ENCODE data around the gene ZNF57. TPM values are rescaled to one million over a fixed set of nuclear protein-coding genes. Genes with fewer than 3 reads are reported as not detected.

Gene ZNF57
- total RNA-seq, 1 experiment from 2014 or later, result 3.3 TPM

GRCh38 chr19:2865334-2866100 lies 35.2 kb upstream of the ZNF57 start:
- no TSS peak for BruUV-seq (replicated peaks)
- no peak for ATAC-seq
- H3K4me1 ChIP-seq (ENCODE audit: insufficient read depth, low read length), result no peaks in the 10 kb centered on the region
- no peaks in the 10 kb centered on the region for H4K20me1 ChIP-seq (ENCODE audit: low read length)
- ChIA-PET POLR2A (ENCODE audit: unreplicated experiment) (no interaction called here), CTCF (no interaction called here)
- no peaks in the 10 kb centered on the region for H3K79me2 ChIP-seq (ENCODE audit: low read length)
- no peak for DNase-seq
- no peaks in the 10 kb centered on the region for H3K36me3 ChIP-seq (ENCODE audit: low read depth, low read length)
- no peaks in the 10 kb centered on the region for H3K27me3 ChIP-seq (ENCODE audit: low read length)
- no peaks in the 10 kb centered on the region for H3F3A ChIP-seq (ENCODE audit: low read length, unreplicated experiment)
- no peak overlapping the region for H3K4me3 ChIP-seq (ENCODE audit: low read length)
- H3K9me3 ChIP-seq (ENCODE audit: low read length), result no peaks in the 10 kb centered on the region
- intact Hi-C loops (cut with micrococcal nuclease), result no loop called here
- no peaks in the 10 kb centered on the region for H3K9me2 ChIP-seq (replicated peaks; ENCODE audit: low read length)
- no peak for TF ChIP-seq CTCF (conservative IDR thresholded peaks at IDR 0.05; ENCODE audit: low read depth, low read length)
- TF ChIP-seq EZH2phosphoT487 (IDR thresholded peaks at IDR 0.05; ENCODE audit: borderline replicate concordance, low read length), result no peak
- TF ChIP-seq EZH2 (IDR thresholded peaks at IDR 0.05; ENCODE audit: low read length, unreplicated experiment), result no peak
- no peak overlapping the region for H3K4me2 ChIP-seq (ENCODE audit: low read length)
- no peak overlapping the region for H3K9ac ChIP-seq (ENCODE audit: low read length)
- no peak overlapping the region for H3K27ac ChIP-seq (ENCODE audit: low read length)
- H2AFZ ChIP-seq (ENCODE audit: low read length), result no peak overlapping the region

GRCh38 chr19:2866495-2867024 lies 34.2 kb upstream of the ZNF57 start:
- Histone ChIP-seq H3K79me2 (ENCODE audit: low read length) (no peaks in the 10 kb centered on the region), H3K9me2 (replicated peaks; ENCODE audit: low read length) (no peaks in the 10 kb centered on the region), H3F3A (ENCODE audit: low read length, unreplicated experiment) (no peaks in the 10 kb centered on the region), H3K4me1 (ENCODE audit: insufficient read depth, low read length) (no peaks in the 10 kb centered on the region), H3K9ac (ENCODE audit: low read length) (no peak overlapping the region), H3K36me3 (ENCODE audit: low read depth, low read length) (no peaks in the 10 kb centered on the region), H3K4me2 (ENCODE audit: low read length) (no peak overlapping the region), H3K4me3 (ENCODE audit: low read length) (no peak overlapping the region), H3K9me3 (ENCODE audit: low read length) (no peaks in the 10 kb centered on the region), H2AFZ (ENCODE audit: low read length) (no peak overlapping the region), H3K27ac (ENCODE audit: low read length) (no peak overlapping the region), H4K20me1 (ENCODE audit: low read length) (no peaks in the 10 kb centered on the region), H3K27me3 (ENCODE audit: low read length) (no peaks in the 10 kb centered on the region)
- ATAC-seq (no peak), DNase-seq (no peak)
- POLR2A ChIA-PET (ENCODE audit: unreplicated experiment), result no interaction called here
- intact Hi-C loops (cut with micrococcal nuclease), result no loop called here
- CTCF ChIA-PET, result no interaction called here
- no peak for TF ChIP-seq EZH2phosphoT487 (IDR thresholded peaks at IDR 0.05; ENCODE audit: borderline replicate concordance, low read length)
- TF ChIP-seq EZH2 (IDR thresholded peaks at IDR 0.05; ENCODE audit: low read length, unreplicated experiment), result no peak
- no peak for TF ChIP-seq CTCF (conservative IDR thresholded peaks at IDR 0.05; ENCODE audit: low read depth, low read length)
- no TSS peak for BruUV-seq (replicated peaks)
